Mucosa of gallbladder (tissue), 1 donor: ENCODE data around the gene GSC2. TPM values are rescaled to one million over a fixed set of nuclear protein-coding genes. Genes with fewer than 3 reads are reported as not detected.

ENCODE experiments used
- DNase-seq: peaks from one replicate; pipeline ENCODE4 v3.0.0-alpha.2; 2020; ENCODE audit warnings: low spot score
- total RNA-seq: library from RNA; stranded (reverse); gene quantifications from one replicate; pipeline ENCODE4 v1.2.1, GENCODE V29; 2021
- donor health status: DM: no; HTN: no; CAD: no.

GSC2 gene
- total RNA-seq, 1 donor from 2014 or later: not detected

- no peak for DNase-seq
Observed at GRCh38 chr22:19097518-19097917, 52.6 kb downstream of the GSC2 start.

Other genes with a start within 250 kb of the GSC2 start
- gene DGCR6, start 244.0 kb downstream of the GSC2 start, total RNA-seq: 1.5 TPM
- 5.8 TPM for gene PRODH, start 214.0 kb downstream of the GSC2 start, total RNA-seq
- gene DGCR2, start 27.9 kb downstream of the GSC2 start, total RNA-seq: 104 TPM
- not detected for gene TSSK2, start 19.0 kb downstream of the GSC2 start, total RNA-seq
- gene ESS2, start 5.6 kb downstream of the GSC2 start, total RNA-seq: 17.3 TPM
- 130 TPM for gene SLC25A1, start 28.4 kb upstream of the GSC2 start, total RNA-seq
- gene CLTCL1, start 141.4 kb upstream of the GSC2 start, total RNA-seq: 3.4 TPM